Measurements from ENCODE around the gene GRIA1.

GRIA1 gene

GRCh38 chr5:153745778-153746395 lies 255.4 kb downstream of the GRIA1 start:
- DNase-seq, result no peak

GRCh38 chr5:153746440-153746839 lies 256.0 kb downstream of the GRIA1 start:
- DNase-seq, result no peak

- no peak for DNase-seq
These were observed 258.4 kb downstream of the GRIA1 start for GRCh38 chr5:153748823-153749222.

- DNase-seq, result no peak
These were observed 259.5 kb downstream of the GRIA1 start for GRCh38 chr5:153749960-153750359.

GRCh38 chr5:153751251-153751650 lies 260.8 kb downstream of the GRIA1 start:
- no peak for DNase-seq

- DNase-seq, result no peak
These were observed 262.4 kb downstream of the GRIA1 start for GRCh38 chr5:153752890-153753289.

GRCh38 chr5:153753645-153754432 lies 263.4 kb downstream of the GRIA1 start:
- DNase-seq, result no peak

GRCh38 chr5:153755913-153756500 lies 265.5 kb downstream of the GRIA1 start:
- no peak for DNase-seq

GRCh38 chr5:153756540-153756939 lies 266.1 kb downstream of the GRIA1 start:
- DNase-seq, result no peak

GRCh38 chr5:153765987-153766386 lies 275.5 kb downstream of the GRIA1 start:
- no peak for DNase-seq

GRCh38 chr5:153767221-153768188 lies 277.0 kb downstream of the GRIA1 start:
- no peak for DNase-seq

GRCh38 chr5:153770066-153770465 lies 279.6 kb downstream of the GRIA1 start:
- no peak for DNase-seq

GRCh38 chr5:153774686-153775085 lies 284.2 kb downstream of the GRIA1 start:
- DNase-seq, result no peak

GRCh38 chr5:153775923-153776322 lies 285.5 kb downstream of the GRIA1 start:
- peak; percentile 2 for DNase-seq

GRCh38 chr5:153777681-153778581 lies 287.5 kb downstream of the GRIA1 start:
- no peak for DNase-seq

- DNase-seq, result no peak
These were observed 289.4 kb downstream of the GRIA1 start for GRCh38 chr5:153779836-153780235.

- no peak for DNase-seq
These were observed 290.6 kb downstream of the GRIA1 start for GRCh38 chr5:153780876-153781705.

GRCh38 chr5:153782589-153783361 lies 292.3 kb downstream of the GRIA1 start:
- no peak for DNase-seq

- no peak for DNase-seq
These were observed 292.8 kb downstream of the GRIA1 start for GRCh38 chr5:153783362-153783658.

GRCh38 chr5:153784277-153784676 lies 293.8 kb downstream of the GRIA1 start:
- no peak for DNase-seq
